Measurements from ENCODE around the gene LINC01488. TPM values are rescaled to one million over a fixed set of nuclear protein-coding genes. Genes with fewer than 3 reads are reported as not detected.

Gene LINC01488
- polyA plus RNA-seq, 1 donor from 2014 or later, result not detected

DNA sequence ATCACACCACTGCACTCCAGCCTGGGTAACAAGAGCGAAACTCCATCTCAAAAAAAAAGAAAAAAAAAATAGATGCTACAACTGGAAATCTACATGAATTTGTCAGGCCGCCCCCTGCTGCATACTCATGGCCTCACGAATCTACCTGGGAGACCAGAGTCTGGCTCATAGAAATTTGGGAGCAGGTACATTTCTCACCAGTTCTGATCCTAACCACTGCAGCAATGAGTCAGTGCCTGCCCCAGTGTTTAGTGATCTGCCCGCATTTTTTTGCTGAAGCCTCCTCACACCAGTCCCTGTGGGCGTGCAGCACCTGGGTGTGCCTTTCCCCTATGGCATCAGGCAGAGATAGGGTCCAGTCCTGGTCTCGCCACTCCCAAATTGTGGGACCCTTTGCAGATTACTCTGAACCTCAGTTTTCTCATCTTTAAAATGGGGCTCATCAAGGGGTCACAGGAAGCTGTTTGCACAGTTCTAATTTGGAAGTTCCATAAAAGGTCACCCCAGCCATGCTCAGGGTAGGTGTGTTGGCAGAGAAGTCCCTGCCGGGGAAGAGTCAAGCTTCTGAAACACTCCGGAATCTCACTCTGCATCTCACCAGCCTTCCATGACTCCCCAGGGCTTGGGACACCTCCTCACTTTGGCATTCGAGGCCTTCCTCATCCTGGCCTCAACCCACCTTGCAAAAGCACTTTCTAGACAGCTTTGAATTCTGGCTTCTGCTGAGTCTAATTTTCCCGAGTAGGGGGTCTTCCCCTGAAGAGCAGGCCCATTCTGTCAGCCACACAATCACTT lies 39.3 kb upstream of the LINC01488 start:
- H3K9me3 Mint-ChIP-seq, result no peaks in the 10 kb centered on the region
- peaks cover 1 to 8% (median 5%) of the 10 kb centered on the region in 3 donors for H3K4me1 Mint-ChIP-seq
- H3K27ac Mint-ChIP-seq, result no peak overlapping the region
- H3K27me3 Mint-ChIP-seq, result no peaks in the 10 kb centered on the region
- H3K36me3 Mint-ChIP-seq, result no peaks in the 10 kb centered on the region
- H3K4me3 Mint-ChIP-seq, result no peak overlapping the region

- Mint-ChIP-seq H3K4me1 (peaks cover 1 to 8% (median 5%) of the 10 kb centered on the region in 3 donors), H3K27ac (no peak overlapping the region), H3K4me3 (peak overlapping the region in 2 of 4 donors; percentile 45 to 88), H3K36me3 (no peaks in the 10 kb centered on the region), H3K9me3 (no peaks in the 10 kb centered on the region), H3K27me3 (no peaks in the 10 kb centered on the region)
Observed at GRCh38 chr11:69442807-69443137, 38.7 kb upstream of the LINC01488 start.

DNA sequence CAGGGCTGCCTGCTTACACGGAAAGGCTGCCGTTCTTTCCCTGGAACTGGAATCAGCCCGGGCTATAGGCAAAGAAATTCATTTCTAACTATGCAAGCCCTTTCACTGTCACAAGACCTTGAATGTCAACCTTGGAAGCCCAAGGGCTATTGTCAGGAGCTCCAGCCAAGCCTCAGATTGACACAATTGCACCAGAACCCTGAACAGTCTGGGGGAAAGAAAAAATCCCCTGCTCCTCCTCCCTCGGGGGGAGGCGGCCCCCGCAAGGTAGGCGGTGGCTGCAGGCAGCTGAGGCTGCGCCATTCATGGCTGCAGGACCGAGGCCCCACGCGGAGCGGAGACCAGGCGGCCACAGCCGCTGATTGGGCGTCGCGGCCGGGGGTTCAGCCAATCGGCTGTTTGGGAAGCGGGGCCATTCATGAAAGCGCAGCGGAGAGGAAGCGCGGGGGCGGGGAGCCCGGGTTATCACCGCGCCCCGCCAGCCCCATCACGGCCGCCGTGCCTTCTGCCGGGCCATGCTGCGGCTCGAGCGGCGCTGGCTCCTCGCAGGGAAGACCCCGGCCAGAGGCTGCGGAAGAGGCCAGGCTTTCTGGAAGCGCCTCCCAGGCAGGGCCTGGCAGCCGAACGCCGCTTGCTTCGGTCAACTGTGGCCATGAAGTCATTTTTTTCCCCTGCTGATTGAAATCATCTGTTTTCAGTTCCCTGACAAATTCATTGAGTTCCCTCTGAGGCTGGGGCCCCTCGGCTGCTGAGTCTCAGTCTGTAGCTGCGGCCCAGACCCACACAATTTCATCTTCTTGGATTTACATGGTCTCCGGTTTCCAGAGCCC lies 38.1 kb upstream of the LINC01488 start:
- Mint-ChIP-seq H3K27me3 (peaks cover 1% of the 10 kb centered on the region), H3K36me3 (no peaks in the 10 kb centered on the region), H3K27ac (no peak overlapping the region), H3K4me1 (peaks cover 1 to 8% (median 5%) of the 10 kb centered on the region in 3 donors), H3K4me3 (peak overlapping the region; percentile 45 to 88 (median 78)), H3K9me3 (no peaks in the 10 kb centered on the region)

- H3K4me3 Mint-ChIP-seq, result peak overlapping the region; percentile 45 to 88 (median 78)
- no peaks in the 10 kb centered on the region for H3K36me3 Mint-ChIP-seq
- no peak overlapping the region for H3K27ac Mint-ChIP-seq
- H3K27me3 Mint-ChIP-seq, result peaks cover 2% of the 10 kb centered on the region
- peaks cover 1 to 8% (median 5%) of the 10 kb centered on the region in 3 donors for H3K4me1 Mint-ChIP-seq
- no peaks in the 10 kb centered on the region for H3K9me3 Mint-ChIP-seq
Observed at GRCh38 chr11:69443968-69444364, 37.5 kb upstream of the LINC01488 start.

GRCh38 chr11:69444381-69445130 lies 36.9 kb upstream of the LINC01488 start:
- Mint-ChIP-seq H3K36me3 (no peaks in the 10 kb centered on the region), H3K27ac (no peak overlapping the region), H3K4me1 (peaks cover 1 to 8% (median 5%) of the 10 kb centered on the region in 3 donors), H3K27me3 (peaks cover 5% of the 10 kb centered on the region), H3K9me3 (no peaks in the 10 kb centered on the region), H3K4me3 (peak overlapping the region in 2 of 4 donors; percentile 17 to 27)

DNA sequence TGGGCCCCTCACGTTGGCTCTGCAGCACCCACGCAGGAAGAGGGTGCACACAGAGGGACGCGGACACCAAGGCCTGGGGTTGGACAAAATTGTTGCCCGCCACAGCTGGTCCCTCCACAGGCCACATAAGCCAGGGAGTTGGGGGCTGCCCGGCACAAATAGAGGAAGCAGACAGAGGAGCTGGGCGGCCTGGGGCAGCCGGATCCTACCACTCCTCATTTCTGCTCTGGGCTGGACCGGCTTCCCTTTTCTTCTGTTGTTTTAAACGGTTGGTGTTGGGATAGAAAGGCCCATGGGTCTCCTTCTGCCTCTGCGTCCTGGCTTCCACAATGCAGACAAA lies 36.4 kb upstream of the LINC01488 start:
- peaks cover 1 to 8% (median 5%) of the 10 kb centered on the region in 3 donors for H3K4me1 Mint-ChIP-seq
- H3K9me3 Mint-ChIP-seq, result no peaks in the 10 kb centered on the region
- H3K36me3 Mint-ChIP-seq, result no peaks in the 10 kb centered on the region
- no peak overlapping the region for H3K27ac Mint-ChIP-seq
- peaks cover 5% of the 10 kb centered on the region for H3K27me3 Mint-ChIP-seq
- H3K4me3 Mint-ChIP-seq, result peak overlapping the region in 1 of 4 donors; percentile 85

DNA sequence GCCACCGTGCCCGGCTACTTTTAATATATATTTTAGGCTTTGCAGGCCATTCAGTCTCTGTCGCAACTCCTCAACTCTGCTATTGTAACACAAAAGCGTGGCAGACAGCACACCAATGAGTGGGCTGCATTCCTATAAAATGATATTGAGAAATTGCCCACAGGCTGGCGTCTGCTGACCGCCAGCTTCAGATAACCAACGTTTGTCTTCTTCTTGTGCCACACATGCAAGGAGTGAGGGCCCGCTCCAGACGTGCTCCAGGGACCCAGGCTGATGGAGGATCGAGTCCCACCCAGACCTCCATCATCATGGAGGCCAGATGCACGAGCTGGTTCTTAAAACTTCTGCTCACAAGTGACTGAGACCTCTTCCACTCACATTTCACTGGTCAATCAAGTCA lies 35.4 kb upstream of the LINC01488 start:
- Mint-ChIP-seq H3K4me1 (peaks cover 3 to 8% (median 5%) of the 10 kb centered on the region in 3 donors), H3K27ac (peak overlapping the region in 1 of 3 donors; percentile 59), H3K9me3 (no peaks in the 10 kb centered on the region), H3K36me3 (peaks cover 2% of the 10 kb centered on the region), H3K4me3 (peak overlapping the region in 1 of 4 donors; percentile 23), H3K27me3 (peaks cover 8% of the 10 kb centered on the region)

DNA sequence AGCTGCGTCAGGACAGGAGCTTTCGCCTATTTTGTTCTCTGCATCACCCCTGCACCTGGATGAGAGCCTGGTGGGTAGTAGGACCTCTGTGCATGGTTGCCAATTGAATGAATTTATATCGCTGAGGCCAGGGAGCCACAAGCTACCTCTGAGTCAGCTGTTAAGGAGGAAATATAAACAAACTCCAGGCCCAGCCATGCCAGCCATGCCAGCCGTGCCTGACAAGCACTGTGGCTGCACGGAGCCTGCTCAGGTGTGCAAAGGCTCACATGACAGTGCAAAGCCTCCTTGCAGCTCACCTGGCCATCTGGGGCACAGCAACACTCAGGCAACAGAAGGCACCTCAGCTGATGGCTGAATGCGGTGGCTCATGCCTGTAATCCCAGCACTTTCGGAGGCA lies 33.7 kb upstream of the LINC01488 start:
- peaks cover 6% of the 10 kb centered on the region for H3K36me3 Mint-ChIP-seq
- H3K27me3 Mint-ChIP-seq, result peaks cover 9% of the 10 kb centered on the region
- no peaks in the 10 kb centered on the region for H3K9me3 Mint-ChIP-seq
- no peak overlapping the region for H3K27ac Mint-ChIP-seq
- peaks cover 2 to 8% (median 5%) of the 10 kb centered on the region in 3 donors for H3K4me1 Mint-ChIP-seq
- no peak overlapping the region for H3K4me3 Mint-ChIP-seq

DNA sequence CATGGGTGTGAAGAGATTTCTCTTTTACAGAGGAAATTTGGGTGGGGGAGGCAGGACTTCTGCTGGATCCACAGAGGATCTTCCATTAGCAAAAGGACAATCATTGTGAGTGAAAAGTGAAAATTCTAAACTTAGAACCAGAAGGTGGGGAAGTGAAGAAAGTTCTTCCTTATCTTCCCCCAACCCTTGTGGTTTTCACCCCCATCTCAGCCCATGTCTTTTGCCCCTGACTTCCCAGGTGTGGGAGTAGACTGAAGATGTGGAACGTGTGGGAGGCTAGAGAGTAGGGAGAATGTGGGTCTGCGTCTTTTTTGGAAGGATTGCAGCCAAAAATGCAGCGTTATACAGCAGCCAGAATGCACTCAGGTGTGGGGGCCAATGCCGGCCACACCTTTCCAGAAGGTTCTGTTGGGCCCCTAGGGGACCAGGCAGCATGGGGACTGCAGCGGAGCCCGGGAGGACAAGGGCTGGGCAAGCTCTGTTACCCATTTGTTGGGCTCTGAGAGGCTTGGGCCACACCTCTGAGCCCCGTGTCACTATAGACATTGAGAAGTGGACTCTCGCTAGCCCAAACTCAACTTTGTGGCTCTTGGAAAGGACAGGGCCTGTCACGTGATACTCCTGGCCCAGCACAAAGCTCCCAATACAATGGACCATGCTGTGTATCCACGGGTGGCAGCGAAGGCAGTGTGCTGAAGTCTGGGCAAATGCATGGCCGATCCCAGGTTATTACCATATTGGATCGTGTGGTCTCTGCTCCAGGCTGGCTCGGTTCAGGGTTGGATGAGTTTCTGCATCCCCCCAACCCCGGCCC lies 32.8 kb upstream of the LINC01488 start:
- H3K36me3 Mint-ChIP-seq, result peaks cover 6% of the 10 kb centered on the region
- peak overlapping the region in 1 of 4 donors; percentile 47 for H3K4me3 Mint-ChIP-seq
- H3K4me1 Mint-ChIP-seq, result peaks cover 2 to 6% (median 2%) of the 10 kb centered on the region in 3 donors
- no peak overlapping the region for H3K27ac Mint-ChIP-seq
- H3K9me3 Mint-ChIP-seq, result no peaks in the 10 kb centered on the region
- H3K27me3 Mint-ChIP-seq, result peaks cover 9% of the 10 kb centered on the region

DNA sequence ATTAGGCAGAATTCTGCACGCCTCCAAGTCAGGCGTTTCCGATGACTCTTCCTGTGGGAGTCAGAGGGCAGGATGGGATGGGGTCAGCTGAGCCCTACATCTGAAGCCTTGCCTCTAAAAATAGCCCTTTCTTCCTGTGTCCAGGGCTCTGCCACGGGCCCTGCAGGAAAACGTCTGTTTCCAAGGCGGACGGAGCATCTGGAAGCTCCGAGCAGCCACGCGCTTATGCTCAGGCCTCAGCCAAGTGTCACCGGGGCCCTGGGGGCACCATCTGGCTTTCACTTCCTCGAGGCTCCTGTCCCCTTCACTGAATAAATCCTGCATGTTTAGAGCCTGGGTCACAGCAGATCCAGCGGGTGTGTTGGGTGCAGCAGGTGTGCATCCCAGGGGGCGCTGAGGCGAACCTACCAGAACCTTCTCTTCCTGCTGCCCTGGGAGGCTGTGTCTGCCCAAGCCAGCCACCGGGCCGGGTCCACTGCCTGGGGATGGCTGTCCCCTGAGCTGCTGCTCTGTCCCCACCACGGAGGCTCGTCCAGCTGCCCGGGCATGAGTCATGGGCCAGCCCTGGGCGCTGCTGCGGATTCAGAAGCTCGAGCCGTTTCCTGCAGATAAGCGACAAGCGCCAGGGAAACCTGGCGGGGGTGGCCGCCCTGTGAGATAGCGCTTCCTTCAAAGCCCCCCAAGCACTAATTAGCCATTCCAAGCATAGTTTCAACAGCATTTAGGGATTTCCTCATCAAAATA lies 32.0 kb upstream of the LINC01488 start:
- Mint-ChIP-seq H3K27ac (no peak overlapping the region), H3K4me3 (no peak overlapping the region), H3K4me1 (peaks cover 0 to 2% (median 0%) of the 10 kb centered on the region in 3 donors), H3K9me3 (no peaks in the 10 kb centered on the region), H3K27me3 (peaks cover 9% of the 10 kb centered on the region), H3K36me3 (peaks cover 6% of the 10 kb centered on the region)

DNA sequence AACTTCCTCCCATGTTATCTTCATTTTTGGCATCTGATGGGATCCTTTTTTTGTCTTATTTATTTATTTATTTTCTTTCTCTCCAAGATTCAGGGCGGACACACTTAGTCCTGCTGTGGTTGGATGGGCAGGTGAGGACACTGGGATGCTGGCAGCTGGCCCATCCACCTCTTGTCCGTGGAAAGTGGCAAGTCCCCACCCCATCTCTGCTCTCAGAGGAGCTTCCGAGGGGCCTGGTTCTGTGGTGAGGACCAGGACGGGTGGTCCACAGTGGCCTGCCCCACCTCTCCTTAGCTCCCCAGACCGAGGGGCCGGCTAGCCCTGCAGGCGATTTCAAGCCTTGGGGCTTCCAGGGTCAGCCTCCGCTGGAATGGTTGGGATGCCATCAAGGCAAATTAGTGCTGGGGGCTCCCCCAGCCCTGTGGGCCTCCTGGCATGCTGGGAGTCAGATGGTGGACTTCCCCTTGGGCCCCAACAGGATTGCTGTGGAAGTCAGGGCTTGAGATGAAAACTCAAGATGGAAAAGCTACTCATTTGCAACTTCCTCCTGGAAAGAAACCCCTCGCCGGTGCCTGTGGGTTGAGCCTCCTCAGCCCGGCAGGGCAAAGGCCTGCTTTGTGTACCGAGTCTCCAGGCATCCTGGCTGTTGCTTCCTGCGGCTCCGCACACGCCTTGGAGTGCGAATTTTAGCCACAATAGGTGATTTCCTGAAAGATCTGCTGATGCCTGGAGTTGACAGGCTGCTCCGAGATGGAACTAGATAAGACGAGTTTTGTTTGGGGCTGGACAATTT lies 31.2 kb upstream of the LINC01488 start:
- peaks cover 9% of the 10 kb centered on the region for H3K27me3 Mint-ChIP-seq
- peak overlapping the region in 1 of 3 donors; percentile 62 for H3K27ac Mint-ChIP-seq
- peaks cover 6% of the 10 kb centered on the region for H3K36me3 Mint-ChIP-seq
- H3K4me3 Mint-ChIP-seq, result no peak overlapping the region
- peaks cover 0 to 3% (median 0%) of the 10 kb centered on the region in 3 donors for H3K4me1 Mint-ChIP-seq
- H3K9me3 Mint-ChIP-seq, result no peaks in the 10 kb centered on the region

- H3K36me3 Mint-ChIP-seq, result peaks cover 6% of the 10 kb centered on the region
- H3K9me3 Mint-ChIP-seq, result no peaks in the 10 kb centered on the region
- H3K27ac Mint-ChIP-seq, result peak overlapping the region in 2 of 3 donors; percentile 62 to 67
- H3K27me3 Mint-ChIP-seq, result peaks cover 9% of the 10 kb centered on the region
- peaks cover 0 to 3% (median 0%) of the 10 kb centered on the region in 3 donors for H3K4me1 Mint-ChIP-seq
- H3K4me3 Mint-ChIP-seq, result no peak overlapping the region
Observed at GRCh38 chr11:69450857-69451220, 30.6 kb upstream of the LINC01488 start.

GRCh38 chr11:69451289-69451688 lies 30.2 kb upstream of the LINC01488 start:
- peaks cover 0 to 1% (median 0%) of the 10 kb centered on the region in 3 donors for H3K9me3 Mint-ChIP-seq
- H3K4me1 Mint-ChIP-seq, result peaks cover 0 to 3% (median 0%) of the 10 kb centered on the region in 3 donors
- H3K4me3 Mint-ChIP-seq, result no peak overlapping the region
- peaks cover 6% of the 10 kb centered on the region for H3K36me3 Mint-ChIP-seq
- peaks cover 9% of the 10 kb centered on the region for H3K27me3 Mint-ChIP-seq
- peak overlapping the region in 1 of 3 donors; percentile 67 for H3K27ac Mint-ChIP-seq
